Right cardiac atrium (tissue), 5 donors: ENCODE measurements around the gene MTERF1. TPM values are rescaled to one million over a fixed set of nuclear protein-coding genes. Genes with fewer than 3 reads are reported as not detected.

Source experiments
- ATAC-seq, 2 donors: fragments of 200-7000 bp; cut with Tn5 transposase; one replicate each; pipeline versions ENCODE4 v1.8.0 to v1.9.1; 2020; ENCODE audit warnings: moderate library complexity in 2 of 2, mild to moderate bottlenecking in 1 of 2
- DNase-seq, 3 donors: peaks; one replicate each; pipeline ENCODE4 v3.0.0-alpha.2; 2020
- H3K27ac ChIP-seq: one replicate; pipeline ENCODE4 v1.5.1; 2013; ENCODE audit warnings: mild to moderate bottlenecking, low read length, control low read depth, moderate library complexity
- H3K27me3 ChIP-seq: one replicate; pipeline ENCODE4 v1.6.1; 2013; ENCODE audit not compliant: control insufficient read depth, insufficient read depth
- H3K4me1 ChIP-seq: one replicate; pipeline ENCODE4 v1.6.1; 2013; ENCODE audit warnings: low read length; ENCODE audit not compliant: control insufficient read depth, insufficient read depth
- H3K4me3 ChIP-seq: one replicate; pipeline ENCODE4 v1.5.1; 2013; ENCODE audit warnings: low read length, control low read depth
- H3K9me3 ChIP-seq: one replicate; pipeline ENCODE4 v1.6.1; 2013; ENCODE audit warnings: low read length; ENCODE audit not compliant: control insufficient read depth
- WGBS: extraction: QIAGEN DNeasy Blood & Tissue Kit; methylation state at CpG from one replicate; pipeline ENCODE4 v1.1.7; 2013; 5-methylcytosine and 5-hydroxymethylcytosine counted together
- intact Hi-C, 4 donors: fragments of 100-400 bp; cut with DNase I; formaldehyde crosslinking; loops; one replicate each; pipeline versions ENCODE4 v1.11.0 to v1.14.0; 2022 to 2023
- polyA plus RNA-seq: library from polyadenylated mRNA; stranded (reverse); fragments of 200-250 nt; gene quantifications from one replicate; pipeline ENCODE4 v1.2.3, GENCODE V29; 2013
- total RNA-seq, 4 donors: library from RNA; stranded (reverse); fragmentation: NEBNext Ultra II Directional; extraction: Animal tissue kit (Norgen Biotek cat#: 25700); gene quantifications; one replicate each; pipeline ENCODE4 v1.2.1, GENCODE V29; 2021
- donor health status: healthy with polysubstance abuse.
- donor health status: DM: no; HTN: yes; CAD: no.
- donor health status: DM: no; HTN: no; CAD: no.
- donor health status: DM: no; HTN: yes; CAD: no; lungs with severe emphysema.
- donor health status: DM: yes; HTN: yes; CAD: no.

Gene MTERF1
- total and polyA plus RNA-seq, 5 donors = 5.7 to 7.6 (median 6.8) TPM

- Histone ChIP-seq H3K9me3 (no peaks in the 10 kb centered on the region), H3K27me3 (no peaks in the 10 kb centered on the region), H3K27ac (no peak overlapping the region), H3K4me1 (peaks cover 2% of the 10 kb centered on the region), H3K4me3 (no peak overlapping the region)
- WGBS = 88% methylated on average over 4 of the region's 4 CpGs
- intact Hi-C loops = no loop called here
- ATAC-seq = no peak
- no peak for DNase-seq
Measured at GRCh38 chr7:91847876-91848588, 32.5 kb downstream of the MTERF1 start.

GRCh38 chr7:91847231-91847630 is 33.3 kb downstream of the MTERF1 start:
- no peaks in the 10 kb centered on the region for H3K9me3 ChIP-seq
- ATAC-seq (no peak), DNase-seq (no peak)
- intact Hi-C loops = no loop called here
- 85% methylated on average over 4 of the region's 4 CpGs for WGBS
- no peaks in the 10 kb centered on the region for H3K27me3 ChIP-seq
- peaks cover 2% of the 10 kb centered on the region for H3K4me1 ChIP-seq
- H3K4me3 ChIP-seq = no peak overlapping the region
- no peak overlapping the region for H3K27ac ChIP-seq

- Histone ChIP-seq H3K27me3 (no peaks in the 10 kb centered on the region), H3K4me1 (peaks cover 2% of the 10 kb centered on the region), H3K4me3 (no peak overlapping the region), H3K27ac (no peak overlapping the region), H3K9me3 (no peaks in the 10 kb centered on the region)
- intact Hi-C loops = no loop called here
- ATAC-seq (no peak), DNase-seq (no peak)
Measured at GRCh38 chr7:91846436-91846835, 34.1 kb downstream of the MTERF1 start.

GRCh38 chr7:91843831-91844230 is 36.7 kb downstream of the MTERF1 start:
- peaks cover 2% of the 10 kb centered on the region for H3K4me1 ChIP-seq
- H3K27ac ChIP-seq = no peak overlapping the region
- DNase-seq = no peak
- ATAC-seq = no peak
- H3K27me3 ChIP-seq = no peaks in the 10 kb centered on the region
- no peaks in the 10 kb centered on the region for H3K9me3 ChIP-seq
- intact Hi-C loops = no loop called here
- 93% methylated on average over 2 of the region's 2 CpGs for WGBS
- no peak overlapping the region for H3K4me3 ChIP-seq

GRCh38 chr7:91838439-91838838 is 42.1 kb downstream of the MTERF1 start:
- H3K9me3 ChIP-seq = no peaks in the 10 kb centered on the region
- ATAC-seq (no peak), DNase-seq (no peak)
- WGBS = 93% methylated on average over 2 of the region's 2 CpGs
- intact Hi-C loops = no loop called here
- H3K27me3 ChIP-seq = no peaks in the 10 kb centered on the region
- H3K4me3 ChIP-seq = no peak overlapping the region
- H3K27ac ChIP-seq = no peak overlapping the region
- H3K4me1 ChIP-seq = no peaks in the 10 kb centered on the region

DNA sequence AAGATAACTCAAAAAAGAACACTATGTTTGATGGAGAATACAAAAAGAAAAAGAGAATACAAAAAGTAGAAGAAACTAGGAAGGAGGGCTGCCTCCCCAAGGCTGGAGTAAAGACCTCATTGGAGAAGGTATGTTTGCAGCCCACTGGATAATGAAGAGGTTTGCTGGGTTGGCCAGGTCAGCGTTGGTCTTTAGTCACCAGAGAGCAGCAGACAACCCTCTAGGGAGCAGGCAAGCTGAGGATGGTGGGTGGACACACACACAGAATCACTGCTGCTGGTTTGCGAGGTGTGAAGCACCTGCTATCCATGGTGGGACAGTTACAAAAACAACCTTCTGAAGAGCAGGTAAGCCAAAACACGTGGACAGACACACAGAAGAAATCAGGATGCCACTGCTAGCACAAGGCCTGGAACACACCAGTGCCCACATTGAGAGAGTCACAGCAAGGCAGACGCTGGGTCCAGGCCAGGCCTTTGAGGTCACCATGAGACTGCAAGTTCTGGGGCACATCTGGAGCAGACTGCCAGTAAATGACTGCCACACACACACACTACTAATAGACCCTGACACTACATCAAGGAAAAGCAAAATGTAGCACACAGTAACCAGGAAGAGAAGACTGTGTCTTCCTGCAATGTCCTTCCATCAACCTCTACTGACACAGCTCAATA is 43.0 kb downstream of the MTERF1 start:
- no peak for ATAC-seq
- Histone ChIP-seq H3K4me3 (no peak overlapping the region), H3K9me3 (no peaks in the 10 kb centered on the region), H3K27me3 (no peaks in the 10 kb centered on the region), H3K27ac (no peak overlapping the region), H3K4me1 (no peaks in the 10 kb centered on the region)
- intact Hi-C loops = no loop called here
- WGBS = 80% methylated on average over 4 of the region's 4 CpGs
- DNase-seq = no peak

DNA sequence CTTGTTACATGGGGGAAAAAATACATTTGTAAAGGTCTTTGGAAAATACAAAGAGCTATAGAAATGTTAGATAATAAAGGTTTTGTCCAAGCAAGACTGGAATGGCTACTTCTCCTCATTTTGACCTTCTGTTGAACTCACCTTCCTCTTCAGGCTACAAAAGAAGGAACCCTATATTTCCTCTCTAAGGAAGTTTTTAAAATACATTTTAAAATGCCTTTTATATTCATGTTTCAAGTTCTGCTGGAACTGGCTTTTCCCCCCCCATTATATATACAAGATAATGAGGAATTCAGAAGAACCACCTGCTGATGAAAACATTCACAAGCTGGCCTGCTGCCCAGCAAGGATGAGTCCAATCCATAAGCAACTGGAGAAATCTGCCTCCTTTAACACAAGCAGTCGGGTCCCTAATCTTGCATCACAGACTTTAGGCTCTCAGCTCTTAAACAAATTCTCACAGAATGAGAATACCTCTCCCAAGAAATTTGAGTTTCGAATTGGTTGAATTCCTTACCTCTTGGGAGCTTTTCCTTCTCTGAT is 44.6 kb downstream of the MTERF1 start:
- no peak overlapping the region for H3K4me3 ChIP-seq
- WGBS = 59% methylated on average over 2 of the region's 2 CpGs
- DNase-seq (no peak), ATAC-seq (no peak)
- H3K27me3 ChIP-seq = no peaks in the 10 kb centered on the region
- intact Hi-C loops = no loop called here
- H3K27ac ChIP-seq = no peak overlapping the region
- H3K4me1 ChIP-seq = no peaks in the 10 kb centered on the region
- H3K9me3 ChIP-seq = no peaks in the 10 kb centered on the region

GRCh38 chr7:91835091-91835825 is 45.2 kb downstream of the MTERF1 start:
- Histone ChIP-seq H3K27ac (no peak overlapping the region), H3K4me1 (no peaks in the 10 kb centered on the region), H3K27me3 (no peaks in the 10 kb centered on the region), H3K9me3 (no peaks in the 10 kb centered on the region), H3K4me3 (no peak overlapping the region)
- DNase-seq (no peak), ATAC-seq (no peak)
- WGBS = 67% methylated on average over 2 of the region's 2 CpGs
- intact Hi-C loops = no loop called here

GRCh38 chr7:91832493-91833045 is 47.9 kb downstream of the MTERF1 start:
- no peaks in the 10 kb centered on the region for H3K4me1 ChIP-seq
- H3K27ac ChIP-seq = no peak overlapping the region
- no peak overlapping the region for H3K4me3 ChIP-seq
- intact Hi-C loops = loop anchor here in 1 of 4 donors (5.0 kb wide), 1 partner anchor 615 kb away; the partner anchor contains the start of gene GATAD1
- no peak for ATAC-seq
- no peaks in the 10 kb centered on the region for H3K27me3 ChIP-seq
- DNase-seq = no peak
- 86% methylated on average over 7 of the region's 7 CpGs for WGBS
- H3K9me3 ChIP-seq = no peaks in the 10 kb centered on the region

- intact Hi-C loops = no loop called here
- Histone ChIP-seq H3K27me3 (no peaks in the 10 kb centered on the region), H3K4me3 (no peak overlapping the region), H3K27ac (no peak overlapping the region), H3K9me3 (no peaks in the 10 kb centered on the region), H3K4me1 (no peaks in the 10 kb centered on the region)
- ATAC-seq (no peak), DNase-seq (no peak)
- WGBS = 83% methylated on average over 2 of the region's 2 CpGs
Measured at GRCh38 chr7:91827169-91827568, 53.3 kb downstream of the MTERF1 start.

GRCh38 chr7:91826377-91826776 is 54.1 kb downstream of the MTERF1 start:
- intact Hi-C loops = no loop called here
- WGBS = 78% methylated on average over 1 of the region's 1 CpG

More at GRCh38 chr7:91826377-91826776, 54.1 kb downstream of the MTERF1 start:
- Histone ChIP-seq H3K27ac (no peak overlapping the region), H3K4me3 (no peak overlapping the region), H3K4me1 (no peaks in the 10 kb centered on the region), H3K9me3 (no peaks in the 10 kb centered on the region), H3K27me3 (no peaks in the 10 kb centered on the region)
- no peak for ATAC-seq
- DNase-seq = no peak
